Sigmoid colon (tissue), 7 donors: ENCODE results near the gene NRXN3. TPM values are rescaled to one million over a fixed set of nuclear protein-coding genes. Genes with fewer than 3 reads are reported as not detected.

Source experiments
- DNase-seq: peaks from one replicate; pipeline ENCODE4 v3.0.0-alpha.2; 2019
- H3K27ac ChIP-seq, 4 donors: fragments of 200-600 bp; sonication (generic); one replicate each; pipeline ENCODE4 v1.5.1; 2016 to 2019; ENCODE audit warnings: mild to moderate bottlenecking in 1 of 4
- H3K27me3 ChIP-seq, 3 donors: fragments of 200-600 bp; sonication (generic); one replicate each; pipeline ENCODE4 v1.5.1; 2019; ENCODE audit warnings: mild to moderate bottlenecking in 1 of 3
- H3K36me3 ChIP-seq, 4 donors: fragments of 200-600 bp; sonication (generic); one replicate each; pipeline ENCODE4 v1.5.1; 2016 to 2019
- H3K4me1 ChIP-seq, 4 donors: fragments of 200-600 bp; sonication (generic); one replicate each; pipeline ENCODE4 v1.5.1; 2017 to 2019
- H3K4me3 ChIP-seq, 4 donors: fragments of 200-600 bp; sonication (generic); one replicate each; pipeline ENCODE4 v1.5.1; 2017 to 2019; ENCODE audit warnings: mild to moderate bottlenecking in 2 of 4, moderate library complexity in 1 of 4
- H3K9me3 ChIP-seq, 4 donors: fragments of 200-600 bp in 3 of 4; sonication (generic) in 3 of 4; one replicate each; pipeline versions ENCODE4 v1.5.1 to v1.6.1; 2013 to 2019
- CTCF ChIP-seq, 4 experiments: fragments of 450-650 bp in 3 of 4; fragments of 200-600 bp in 1 of 4; IDR thresholded peaks; one replicate each; pipeline ENCODE4 v1.5.1; 2016 to 2019; ENCODE audit warnings: antibody characterized with exemption in 4 of 4, mild to moderate bottlenecking in 3 of 4, moderate library complexity in 2 of 4
- EP300 ChIP-seq, 4 donors: sonication (generic); formaldehyde crosslinking; IDR thresholded peaks; one replicate each; pipeline ENCODE4 v1.6.1; 2017; ENCODE audit warnings: antibody characterized with exemption in 4 of 4
- POLR2A ChIP-seq, 2 donors: fragments of 450-650 bp; IDR thresholded peaks; one replicate each; pipeline ENCODE4 v1.6.1; 2016; ENCODE audit warnings: antibody characterized with exemption in 2 of 2, mild to moderate bottlenecking in 2 of 2, moderate library complexity in 2 of 2
- POLR2AphosphoS5 ChIP-seq, 4 donors: sonication (generic); formaldehyde crosslinking; IDR thresholded peaks; one replicate each; pipeline ENCODE4 v1.6.1; 2017; ENCODE audit warnings: antibody characterized with exemption in 4 of 4
- WGBS, 2 donors: extraction: QIAGEN DNeasy Blood & Tissue Kit; methylation state at CpG; one replicate each; pipeline ENCODE4 v1.1.7; 2013; 5-methylcytosine and 5-hydroxymethylcytosine counted together
- intact Hi-C: fragments of 100-400 bp; cut with DNase I; formaldehyde crosslinking; loops from one replicate; pipeline ENCODE4 v1.15.1; 2023
- polyA plus RNA-seq, 3 donors: library from polyadenylated mRNA; stranded (reverse); fragments of 200-250 nt; gene quantifications; one replicate each; pipeline ENCODE4 v1.2.3, GENCODE V29; 2013
- total RNA-seq, 4 donors: library from RNA; depleted of rRNA; stranded (reverse); fragments of >200 nt; gene quantifications; one replicate each; pipeline ENCODE4 v1.1.0, GENCODE V29; 2016
- donor health status: healthy with polysubstance abuse.
- donor health status: Bipolar disorder and iron deficiency.
- donor health status: healthy.

NRXN3 gene
- total and polyA plus RNA-seq, 7 donors, result 0.23 to 46.3 (median 23.2) TPM

- Histone ChIP-seq H3K4me1 (no peaks in the 10 kb centered on the region), H3K9me3 (no peaks in the 10 kb centered on the region), H3K27me3 (no peaks in the 10 kb centered on the region), H3K27ac (no peak overlapping the region), H3K4me3 (no peak overlapping the region), H3K36me3 (no peaks in the 10 kb centered on the region)
- intact Hi-C loops, result no loop called here
- 63 to 91% methylated on average over 5 of the region's 5 CpGs for WGBS, 2 donors
- TF ChIP-seq POLR2AphosphoS5 (IDR thresholded peaks at IDR 0.05) (no peak), CTCF (IDR thresholded peaks at IDR 0.05) (no peak), EP300 (IDR thresholded peaks at IDR 0.05) (no peak), POLR2A (IDR thresholded peaks at IDR 0.05) (no peak)
- no peak for DNase-seq
Measured at GRCh38 chr14:79613625-79614024, 1443.5 kb downstream of the NRXN3 start.

- H3K27me3 ChIP-seq, result no peaks in the 10 kb centered on the region
- no peak overlapping the region for H3K4me3 ChIP-seq
- no peak overlapping the region for H3K27ac ChIP-seq
- no peak for DNase-seq
- TF ChIP-seq CTCF (IDR thresholded peaks at IDR 0.05), result no peak
- no peak for TF ChIP-seq EP300 (IDR thresholded peaks at IDR 0.05)
- TF ChIP-seq POLR2A (IDR thresholded peaks at IDR 0.05), result no peak
- no peak for TF ChIP-seq POLR2AphosphoS5 (IDR thresholded peaks at IDR 0.05)
- H3K36me3 ChIP-seq, result no peaks in the 10 kb centered on the region
- 94% methylated on average over 5 of the region's 5 CpGs for WGBS, 2 donors
- H3K9me3 ChIP-seq, result no peaks in the 10 kb centered on the region
- intact Hi-C loops, result no loop called here
- no peaks in the 10 kb centered on the region for H3K4me1 ChIP-seq
Measured at GRCh38 chr14:79614448-79614847, 1444.3 kb downstream of the NRXN3 start.

DNA sequence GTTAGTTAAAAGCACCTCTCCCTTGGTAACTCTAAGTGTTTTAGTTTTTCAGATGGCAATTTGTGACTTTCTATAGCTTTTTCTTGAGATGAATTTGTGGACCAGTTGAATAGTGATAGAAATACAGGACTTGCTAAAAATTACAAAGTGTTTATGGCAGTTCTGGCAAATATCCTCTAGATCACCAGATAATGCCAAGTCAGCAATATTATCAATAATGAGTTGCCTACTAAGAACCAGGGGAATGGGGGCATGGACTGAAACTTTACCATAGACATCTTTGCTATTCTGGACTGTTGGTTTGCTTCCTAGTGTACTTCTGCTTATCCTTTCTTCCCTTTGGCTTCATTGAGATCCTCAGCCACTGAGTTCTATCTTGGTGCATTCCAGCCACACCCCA lies 1456.9 kb downstream of the NRXN3 start:
- H3K36me3 ChIP-seq, result no peaks in the 10 kb centered on the region

DNA sequence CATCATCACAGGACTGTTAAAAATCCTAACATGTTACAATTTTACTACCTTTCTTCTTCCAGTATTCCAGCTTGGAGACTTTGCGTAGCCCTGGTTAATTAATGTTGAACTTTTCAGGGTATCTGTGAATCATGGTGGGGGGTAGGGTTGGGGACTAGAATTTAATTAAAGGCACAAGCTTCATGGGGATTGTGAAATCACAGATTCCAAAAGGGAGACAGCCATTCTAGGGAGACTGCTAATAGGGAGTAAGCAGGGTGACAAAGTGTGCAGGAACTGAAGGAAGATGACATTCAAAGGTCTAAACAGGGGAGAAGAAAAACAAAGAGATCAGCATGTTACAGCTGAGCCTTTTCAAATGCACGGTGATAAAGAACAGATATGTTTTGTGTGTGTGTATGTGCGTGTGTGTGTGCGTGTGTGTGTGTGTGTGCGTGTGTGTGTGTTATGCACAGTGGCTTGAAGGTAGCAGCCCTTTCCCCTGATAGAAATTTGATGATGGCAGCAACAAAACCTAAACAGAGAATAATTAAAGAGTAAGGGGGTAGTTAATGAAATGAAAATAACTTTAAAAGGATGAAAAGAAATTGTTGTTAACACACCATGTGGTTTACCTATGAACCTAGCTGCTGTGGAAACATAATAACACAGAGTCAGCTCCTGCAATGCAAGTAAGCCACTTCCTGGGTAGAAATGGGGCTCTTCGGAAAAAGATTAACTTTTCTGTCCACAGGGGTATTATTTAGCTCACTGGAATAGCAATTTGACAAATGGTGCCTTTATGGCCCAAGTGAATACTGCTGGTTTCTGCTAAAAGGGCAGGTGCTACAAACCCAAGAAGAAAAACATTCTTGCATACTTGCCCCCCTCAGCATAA lies 1459.5 kb downstream of the NRXN3 start:
- intact Hi-C loops, result no loop called here
- Histone ChIP-seq H3K4me3 (no peak overlapping the region), H3K4me1 (peaks cover 0 to 5% (median 0%) of the 10 kb centered on the region in 4 donors), H3K27me3 (no peaks in the 10 kb centered on the region), H3K9me3 (no peaks in the 10 kb centered on the region), H3K27ac (no peak overlapping the region), H3K36me3 (no peaks in the 10 kb centered on the region)
- WGBS, 2 donors, result 67 to 74% methylated on average over 6 of the region's 6 CpGs
- no peak for DNase-seq
- TF ChIP-seq POLR2A (IDR thresholded peaks at IDR 0.05) (no peak), EP300 (IDR thresholded peaks at IDR 0.05) (no peak), POLR2AphosphoS5 (IDR thresholded peaks at IDR 0.05) (no peak), CTCF (IDR thresholded peaks at IDR 0.05) (no peak)

More for the DNA sequence above, 1456.9 kb downstream of the NRXN3 start:
- H3K9me3 ChIP-seq, result no peaks in the 10 kb centered on the region
- H3K27me3 ChIP-seq, result no peaks in the 10 kb centered on the region
- intact Hi-C loops, result no loop called here
- no peak for TF ChIP-seq POLR2AphosphoS5 (IDR thresholded peaks at IDR 0.05)
- TF ChIP-seq POLR2A (IDR thresholded peaks at IDR 0.05), result no peak
- no peak for TF ChIP-seq CTCF (IDR thresholded peaks at IDR 0.05)
- no peak for TF ChIP-seq EP300 (IDR thresholded peaks at IDR 0.05)
- no peak overlapping the region for H3K27ac ChIP-seq
- DNase-seq, result no peak
- H3K4me3 ChIP-seq, result no peak overlapping the region
- H3K4me1 ChIP-seq, result peaks cover 0 to 5% (median 0%) of the 10 kb centered on the region in 4 donors
